Endothelial cell of umbilical vein (primary cell): ENCODE measurements around the gene SULT1C2. TPM values are rescaled to one million over a fixed set of nuclear protein-coding genes. Genes with fewer than 3 reads are reported as not detected.

Experiments used
- polyA plus RNA-seq, 4 experiments: library from polyadenylated mRNA; depleted of rRNA in 3 of 4; stranded (reverse) in 3 of 4; unstranded in 1 of 4; fragments of >200 nt; gene quantifications; 2 replicates each; pipeline versions ENCODE4 v1.2.1 to v1.2.3, GENCODE V29; 2011 to 2012; ENCODE audit warnings: missing spikeins in 1 of 4
- total RNA-seq: library from RNA; stranded (reverse); gene quantifications from 2 replicates; pipeline ENCODE4 v1.2.3, GENCODE V29; 2021

SULT1C2 gene
- total and polyA plus RNA-seq, 2 donors (not counting 3 experiments of a cell fraction or from before 2014, with no cell fraction given) = not detected

Other genes with a start within 250 kb of the SULT1C2 start
- not detected in 2 replicates for gene SULT1C3, start 48.9 kb upstream of the SULT1C2 start, total RNA-seq
- gene SULT1C3, start 48.9 kb upstream of the SULT1C2 start, polyA plus RNA-seq = not detected in 2 replicates
- gene SULT1C4, start 89.1 kb downstream of the SULT1C2 start, total RNA-seq = 28.2 and 29.3 TPM in 2 replicates
- gene SULT1C4, start 89.1 kb downstream of the SULT1C2 start, polyA plus RNA-seq = 12.0 and 17.2 TPM in 2 replicates
- 33.7 and 38.7 TPM in 2 replicates for gene GCC2, start 160.3 kb downstream of the SULT1C2 start, total RNA-seq
- 2.7 and 4.1 TPM in 2 replicates for gene GCC2, start 160.3 kb downstream of the SULT1C2 start, polyA plus RNA-seq
- gene LIMS1, start 245.6 kb downstream of the SULT1C2 start, total RNA-seq = 153 and 166 TPM in 2 replicates
- gene LIMS1, start 245.6 kb downstream of the SULT1C2 start, polyA plus RNA-seq = 192 and 229 TPM in 2 replicates